Natural killer cell treated with Interleukin-12 subunit alpha and Interleukin-12 subunit beta and Interleukin-15 and Interleukin-18, amount 100 ng/mL, for 72 hours (primary cell): ENCODE results near the gene MMP7. TPM values are rescaled to one million over a fixed set of nuclear protein-coding genes. Genes with fewer than 3 reads are reported as not detected.

ENCODE experiments used
- ATAC-seq, 2 donors: fragments of 150-1000 bp; cut with Tn5 transposase in 1 of 2; sonication (Bioruptor Pico), chemical (Tn5 transposase) in 1 of 2; 2 replicates each; pipeline ENCODE4 v1.10.0; 2021
- DNase-seq: peaks from one replicate; pipeline ENCODE4 v3.0.0; 2022; ENCODE audit warnings: low spot score
- H3K27ac Mint-ChIP-seq, 2 donors: 1 replicate in 1 of 2; 2 replicates in 1 of 2; pipeline ENCODE4 v1.8.0; 2022; ENCODE audit warnings: mixed read lengths in 2 of 2, mild to moderate bottlenecking in 1 of 2, moderate library complexity in 1 of 2
- H3K27me3 Mint-ChIP-seq, 2 donors: 1 replicate in 1 of 2; 2 replicates in 1 of 2; pipeline ENCODE4 v1.8.0; 2022; ENCODE audit warnings: mixed read lengths in 2 of 2
- H3K36me3 Mint-ChIP-seq: one replicate; pipeline ENCODE4 v1.8.0; 2022; ENCODE audit warnings: mixed read lengths
- H3K4me1 Mint-ChIP-seq, 2 donors: 1 replicate in 1 of 2; 2 replicates in 1 of 2; pipeline ENCODE4 v1.8.0; 2022; ENCODE audit warnings: low read depth in 2 of 2, mixed read lengths in 2 of 2, mild to moderate bottlenecking in 1 of 2
- H3K4me3 Mint-ChIP-seq: one replicate; pipeline ENCODE4 v1.8.0; 2022; ENCODE audit warnings: mixed read lengths
- H3K9me3 Mint-ChIP-seq: 2 replicates; pipeline ENCODE4 v1.8.0; 2022; ENCODE audit warnings: mixed read lengths
- total RNA-seq, 2 donors: library from RNA; stranded (reverse); gene quantifications; one replicate each; pipeline ENCODE4 v1.2.3, GENCODE V29; 2022

Gene MMP7
- total RNA-seq, 2 donors from 2014 or later, result not detected

DNA sequence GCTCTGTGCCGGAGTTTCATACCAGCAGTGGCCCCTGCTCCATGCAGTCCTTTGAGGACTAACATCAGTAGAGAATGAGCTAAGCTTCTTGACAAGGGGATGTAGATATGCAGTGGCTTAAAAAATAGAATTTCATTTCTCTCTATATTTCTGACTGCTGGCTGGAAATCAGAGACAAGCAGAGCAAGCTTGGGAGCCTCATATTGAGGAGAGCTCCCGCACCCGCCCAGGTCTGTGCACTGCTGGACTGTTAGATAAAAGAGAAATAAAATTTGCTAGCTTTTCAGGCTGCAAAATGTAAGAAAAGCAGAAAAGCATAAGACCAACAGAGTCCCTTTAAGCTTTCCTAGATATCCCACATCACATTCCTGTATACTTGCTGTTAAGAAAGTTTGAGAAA lies 31.4 kb downstream of the MMP7 start:
- H3K9me3 Mint-ChIP-seq, result no peaks in the 10 kb centered on the region
- H3K36me3 Mint-ChIP-seq, result no peaks in the 10 kb centered on the region
- DNase-seq (no peak), ATAC-seq (no peak)
- no peak overlapping the region for H3K27ac Mint-ChIP-seq
- H3K4me1 Mint-ChIP-seq, result no peaks in the 10 kb centered on the region
- H3K27me3 Mint-ChIP-seq, result peaks cover 27 to 51% of the 10 kb centered on the region in 2 donors
- H3K4me3 Mint-ChIP-seq, result no peak overlapping the region

DNA sequence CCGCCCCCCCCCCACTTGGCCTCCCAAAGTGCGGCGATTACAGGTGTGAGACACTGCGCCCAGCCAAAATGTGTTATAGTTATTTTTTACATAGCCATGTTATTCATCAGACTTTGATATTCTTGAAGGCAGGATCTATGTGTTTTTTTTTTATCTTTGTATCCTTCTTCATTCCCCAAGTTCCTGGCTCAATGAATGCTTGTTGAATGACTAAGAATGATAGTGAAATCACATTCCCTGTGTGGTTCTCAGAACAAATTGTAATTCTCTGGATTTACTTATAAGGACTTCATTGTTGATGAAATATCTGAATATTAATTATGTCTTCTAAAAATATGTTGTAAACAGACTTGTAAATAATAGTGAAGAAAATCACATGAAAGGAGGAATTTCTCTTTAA lies 33.5 kb downstream of the MMP7 start:
- Mint-ChIP-seq H3K36me3 (no peaks in the 10 kb centered on the region), H3K27me3 (peaks cover 21 to 39% of the 10 kb centered on the region in 2 donors), H3K4me3 (no peak overlapping the region), H3K9me3 (no peaks in the 10 kb centered on the region), H3K4me1 (no peaks in the 10 kb centered on the region), H3K27ac (no peak overlapping the region)
- ATAC-seq (no peak), DNase-seq (no peak)

DNA sequence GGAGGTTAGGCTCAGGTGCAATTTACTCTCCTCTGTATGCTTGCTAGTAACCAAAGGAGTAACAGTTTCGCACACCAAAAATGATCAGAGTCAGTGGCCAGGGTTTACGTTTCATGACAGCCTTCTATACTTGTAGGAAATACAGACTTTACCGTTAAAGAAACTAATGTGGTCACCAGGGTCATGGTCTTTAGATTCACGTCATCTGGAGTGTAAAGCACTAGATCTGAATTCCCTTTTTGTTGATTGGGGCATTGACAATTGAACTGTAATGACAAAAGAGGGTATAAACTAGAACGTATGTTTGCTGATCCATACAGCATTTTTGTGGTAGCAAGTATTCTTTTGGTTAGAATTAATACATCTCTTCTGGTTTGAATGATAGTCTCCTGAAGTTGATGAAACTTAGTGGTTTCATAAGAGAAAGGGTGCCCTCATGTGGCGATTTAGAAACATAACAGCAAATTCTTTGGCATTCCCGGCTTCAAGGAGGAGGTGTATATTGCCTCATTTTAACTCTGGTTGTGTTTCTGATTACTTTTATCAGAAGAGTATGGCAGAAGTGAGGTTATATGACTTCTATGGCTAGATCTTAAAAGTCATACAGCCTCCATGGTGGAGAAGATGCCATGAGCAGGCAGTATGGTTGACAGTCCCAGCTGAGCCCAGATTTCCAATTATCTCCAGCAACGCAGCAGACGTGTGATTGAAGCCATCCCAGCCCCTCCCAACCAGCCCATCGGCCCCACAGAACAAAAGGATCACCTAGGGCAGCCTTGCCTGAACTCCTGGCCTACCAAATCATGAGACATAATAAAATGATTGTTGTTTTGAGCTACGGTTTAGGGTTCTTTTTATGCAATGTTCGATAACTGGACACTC lies 35.1 kb downstream of the MMP7 start:
- Mint-ChIP-seq H3K4me1 (no peaks in the 10 kb centered on the region), H3K27ac (peak overlapping the region in 1 of 2 donors; percentile 32), H3K36me3 (no peaks in the 10 kb centered on the region), H3K27me3 (peaks cover 14 to 29% of the 10 kb centered on the region in 2 donors), H3K9me3 (no peaks in the 10 kb centered on the region), H3K4me3 (no peak overlapping the region)
- peak; percentile 67 for DNase-seq
- peak; percentile 59 to 76 for ATAC-seq

DNA sequence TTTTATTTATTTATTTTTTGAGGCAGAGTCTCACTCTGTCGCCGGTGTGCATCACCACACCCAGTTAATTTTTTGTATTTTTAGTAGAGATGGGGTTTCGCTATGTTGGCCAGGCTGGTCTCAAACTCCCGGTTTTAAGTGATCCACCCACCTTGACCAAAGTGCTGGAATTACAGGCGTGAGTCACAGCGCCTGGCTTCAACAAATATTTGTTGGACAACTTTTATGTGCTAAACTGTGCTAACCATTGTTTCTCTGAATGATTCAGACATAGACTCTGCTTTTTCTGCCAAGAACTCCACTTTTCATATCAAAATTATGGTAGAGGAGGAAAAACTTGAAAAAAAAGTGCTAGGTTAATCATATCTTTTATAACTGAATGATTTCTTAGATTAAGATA lies 36.3 kb downstream of the MMP7 start:
- peaks cover 13 to 29% of the 10 kb centered on the region in 2 donors for H3K27me3 Mint-ChIP-seq
- H3K4me1 Mint-ChIP-seq, result no peaks in the 10 kb centered on the region
- no peaks in the 10 kb centered on the region for H3K9me3 Mint-ChIP-seq
- no peaks in the 10 kb centered on the region for H3K36me3 Mint-ChIP-seq
- no peak overlapping the region for H3K4me3 Mint-ChIP-seq
- ATAC-seq (no peak), DNase-seq (no peak)
- no peak overlapping the region for H3K27ac Mint-ChIP-seq

DNA sequence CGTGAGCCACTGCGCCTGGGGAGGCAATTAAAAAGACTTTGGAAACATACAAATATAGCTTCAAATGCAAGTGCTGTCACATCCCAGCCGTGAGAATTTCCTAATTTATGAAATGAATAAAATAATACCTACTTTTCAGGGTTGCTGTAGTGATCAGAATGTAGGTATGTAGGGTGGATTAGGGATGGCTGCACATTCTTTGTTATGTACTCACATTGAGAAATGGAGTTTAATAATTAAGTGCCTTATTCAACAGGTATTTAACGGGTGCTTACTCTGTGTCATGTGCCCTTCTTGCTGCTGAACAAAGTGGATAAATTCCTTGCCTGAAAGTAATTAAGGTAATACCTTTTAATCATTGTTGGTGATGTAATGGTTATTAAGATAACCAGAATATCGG lies 37.0 kb downstream of the MMP7 start:
- Mint-ChIP-seq H3K4me3 (no peak overlapping the region), H3K4me1 (no peaks in the 10 kb centered on the region), H3K27me3 (peaks cover 14 to 29% of the 10 kb centered on the region in 2 donors), H3K9me3 (no peaks in the 10 kb centered on the region), H3K27ac (no peak overlapping the region), H3K36me3 (no peaks in the 10 kb centered on the region)
- no peak for ATAC-seq
- no peak for DNase-seq

DNA sequence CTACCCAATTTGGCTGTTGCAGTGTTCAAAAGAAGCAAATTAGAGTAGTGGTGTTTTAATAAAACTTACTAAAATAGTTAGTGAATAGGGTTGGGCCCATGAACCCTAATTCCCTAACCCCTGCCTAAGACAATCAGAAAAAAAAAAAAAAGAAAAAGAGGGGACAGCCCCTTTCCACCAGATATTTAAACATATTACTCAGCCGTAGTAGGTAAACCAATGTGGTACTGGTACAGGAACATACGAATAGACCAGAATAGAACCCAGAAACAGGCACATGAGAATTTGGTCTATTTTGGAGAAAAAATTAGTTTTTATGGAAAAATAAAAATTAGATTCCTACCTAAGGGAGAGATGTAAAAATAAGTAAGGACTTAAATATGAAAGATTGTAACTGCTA lies 38.6 kb downstream of the MMP7 start:
- H3K27me3 Mint-ChIP-seq, result peaks cover 14 to 23% of the 10 kb centered on the region in 2 donors
- H3K36me3 Mint-ChIP-seq, result no peaks in the 10 kb centered on the region
- no peaks in the 10 kb centered on the region for H3K4me1 Mint-ChIP-seq
- H3K9me3 Mint-ChIP-seq, result no peaks in the 10 kb centered on the region
- DNase-seq (no peak), ATAC-seq (no peak)
- no peak overlapping the region for H3K27ac Mint-ChIP-seq
- no peak overlapping the region for H3K4me3 Mint-ChIP-seq

DNA sequence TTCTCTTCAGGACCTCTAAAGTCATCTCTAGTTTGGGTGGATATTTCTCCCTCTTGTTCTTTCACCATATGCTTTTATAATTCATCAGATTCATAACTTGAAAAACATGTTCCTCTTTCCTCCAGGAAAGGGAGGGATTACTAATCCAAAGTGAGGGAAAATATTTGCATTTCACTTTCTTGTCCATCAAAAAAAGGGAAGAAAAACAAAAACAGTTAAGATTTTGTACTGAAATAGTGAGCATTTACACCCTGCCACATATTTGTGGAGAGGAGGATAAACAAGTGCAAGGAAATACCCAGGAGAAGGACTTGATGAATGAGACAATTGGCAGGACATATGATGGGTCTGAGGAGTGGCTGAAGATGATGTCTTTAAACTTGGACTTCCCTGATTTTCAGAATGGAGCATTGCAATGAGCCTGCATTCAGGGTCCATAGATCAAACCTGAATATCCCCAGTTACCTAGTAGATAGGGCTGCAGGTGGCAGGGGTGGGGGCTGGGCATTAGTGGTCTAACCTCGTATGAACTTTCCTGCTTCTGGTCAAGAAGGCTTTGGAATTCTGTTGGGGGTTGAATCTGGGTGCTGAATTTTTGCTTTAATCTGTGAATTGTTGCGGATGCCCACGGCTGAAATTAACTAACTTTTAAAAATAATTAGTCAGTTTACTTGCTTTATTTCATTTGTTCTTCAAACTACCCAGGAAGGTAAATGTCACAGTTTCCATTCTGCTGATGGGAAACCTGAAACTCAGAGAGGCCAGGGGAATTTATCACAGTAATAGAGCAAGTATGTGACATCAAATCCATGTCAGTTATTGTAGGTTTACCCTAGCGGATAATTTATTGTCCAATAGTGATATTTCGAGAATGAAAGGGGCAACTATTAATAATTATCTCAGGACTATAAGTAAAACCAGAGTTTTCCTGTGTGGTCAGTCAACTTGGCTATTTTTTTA lies 41.1 kb downstream of the MMP7 start:
- Mint-ChIP-seq H3K27ac (no peak overlapping the region), H3K9me3 (no peaks in the 10 kb centered on the region), H3K4me3 (no peak overlapping the region), H3K27me3 (peaks cover 10 to 12% of the 10 kb centered on the region in 2 donors), H3K4me1 (no peaks in the 10 kb centered on the region), H3K36me3 (no peaks in the 10 kb centered on the region)
- no peak for ATAC-seq
- DNase-seq, result no peak

DNA sequence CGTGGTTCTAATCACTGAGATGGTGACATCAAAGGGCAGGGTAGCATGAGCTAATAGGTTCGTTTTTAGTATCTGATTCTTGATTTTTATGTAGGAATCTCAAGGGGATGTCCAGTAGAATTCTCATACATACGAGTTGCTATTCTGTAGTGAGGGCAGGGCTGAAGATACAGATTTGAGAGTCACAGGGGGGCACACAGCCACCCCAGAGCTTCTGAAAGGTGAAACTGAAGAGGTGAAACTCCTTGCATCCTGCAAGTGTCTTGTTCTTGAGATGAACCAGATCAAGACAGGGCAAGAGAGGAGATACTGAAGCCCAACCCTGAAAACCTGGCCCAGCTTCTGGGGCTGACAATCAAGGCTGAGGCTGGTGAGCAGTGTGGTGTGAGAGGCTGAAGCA lies 42.3 kb downstream of the MMP7 start:
- no peak overlapping the region for H3K4me3 Mint-ChIP-seq
- no peak overlapping the region for H3K27ac Mint-ChIP-seq
- peaks cover 10 to 20% of the 10 kb centered on the region in 2 donors for H3K27me3 Mint-ChIP-seq
- peak in 1 of 2 donors; percentile 36 for ATAC-seq
- no peaks in the 10 kb centered on the region for H3K9me3 Mint-ChIP-seq
- no peaks in the 10 kb centered on the region for H3K4me1 Mint-ChIP-seq
- DNase-seq, result no peak
- H3K36me3 Mint-ChIP-seq, result no peaks in the 10 kb centered on the region

DNA sequence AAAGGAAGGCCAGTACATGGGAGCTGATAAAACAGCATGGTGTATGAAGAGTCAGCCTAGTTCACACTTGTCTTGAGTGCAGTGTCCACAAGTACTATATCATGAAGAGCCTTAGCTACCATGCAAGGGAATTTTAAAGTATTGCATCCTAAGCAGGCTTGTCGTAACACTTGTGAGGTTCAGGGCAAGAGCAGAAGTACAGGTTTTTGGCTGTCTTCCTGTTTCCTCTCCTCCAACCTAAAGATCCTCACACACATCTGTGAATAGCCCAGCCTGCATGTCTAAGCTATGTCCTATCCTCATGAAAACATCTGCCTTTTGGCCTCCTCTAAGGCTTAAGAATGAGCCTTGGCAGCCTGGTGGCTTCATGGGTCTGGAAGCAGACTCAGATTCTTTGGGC lies 43.3 kb downstream of the MMP7 start:
- H3K27me3 Mint-ChIP-seq, result peaks cover 8 to 15% of the 10 kb centered on the region in 2 donors
- H3K36me3 Mint-ChIP-seq, result no peaks in the 10 kb centered on the region
- H3K9me3 Mint-ChIP-seq, result no peaks in the 10 kb centered on the region
- H3K4me3 Mint-ChIP-seq, result no peak overlapping the region
- no peak for ATAC-seq
- DNase-seq, result no peak
- H3K4me1 Mint-ChIP-seq, result no peaks in the 10 kb centered on the region
- H3K27ac Mint-ChIP-seq, result no peak overlapping the region

DNA sequence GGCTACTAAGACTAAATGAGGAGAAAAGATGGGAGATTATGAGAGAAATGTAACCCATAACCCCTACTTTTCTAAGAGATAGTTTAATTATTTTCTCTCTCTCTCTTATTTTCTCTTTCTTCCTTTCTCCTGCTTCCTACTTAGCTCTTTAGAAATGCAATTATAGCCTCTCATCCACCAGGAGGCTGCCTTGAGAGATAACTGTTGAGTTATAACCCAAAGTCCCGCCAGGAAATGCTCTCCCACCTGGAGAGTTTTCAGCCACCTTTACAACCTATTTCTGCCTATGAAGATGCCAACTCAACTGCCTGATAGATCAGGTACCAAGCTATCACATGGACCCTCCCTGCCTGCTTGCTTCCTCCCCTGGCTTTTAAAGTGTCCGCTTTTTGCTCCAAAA lies 44.0 kb downstream of the MMP7 start:
- DNase-seq, result no peak
- H3K27ac Mint-ChIP-seq, result no peak overlapping the region
- ATAC-seq, result no peak
- no peaks in the 10 kb centered on the region for H3K9me3 Mint-ChIP-seq
- no peaks in the 10 kb centered on the region for H3K4me1 Mint-ChIP-seq
- H3K27me3 Mint-ChIP-seq, result peaks cover 8 to 10% of the 10 kb centered on the region in 2 donors
- H3K4me3 Mint-ChIP-seq, result no peak overlapping the region
- no peaks in the 10 kb centered on the region for H3K36me3 Mint-ChIP-seq

DNA sequence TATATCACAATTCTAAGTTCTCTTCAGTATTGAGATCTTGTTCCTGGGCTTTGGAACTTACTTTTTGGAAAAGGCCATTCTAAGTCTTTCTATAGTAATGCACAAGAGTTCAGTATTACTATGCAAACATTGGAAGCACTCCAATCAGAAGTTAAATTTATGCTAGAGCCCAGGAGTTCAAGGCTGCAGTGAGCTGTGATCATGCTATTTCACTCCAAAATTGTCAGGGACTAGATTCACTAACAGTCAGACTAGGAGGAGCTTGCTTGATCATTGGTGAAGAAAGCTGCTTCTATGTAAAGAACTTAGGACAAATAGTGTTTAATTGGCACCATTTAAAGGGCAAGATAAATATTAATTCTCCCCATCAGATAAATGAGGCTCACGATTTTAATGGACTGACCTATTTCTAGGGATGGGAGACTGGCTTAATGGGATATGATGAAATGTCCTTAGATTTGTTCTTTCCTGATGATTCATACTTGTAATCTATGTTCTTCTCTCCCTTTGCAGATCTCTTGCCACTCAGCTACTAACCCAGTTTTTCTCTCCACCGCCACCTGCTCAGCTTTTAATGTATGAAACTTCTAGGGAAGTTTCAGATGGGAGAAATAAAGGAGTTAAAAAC lies 45.3 kb downstream of the MMP7 start:
- no peak overlapping the region for H3K27ac Mint-ChIP-seq
- ATAC-seq, result no peak
- peaks cover 6 to 10% of the 10 kb centered on the region in 2 donors for H3K27me3 Mint-ChIP-seq
- DNase-seq, result no peak
- H3K9me3 Mint-ChIP-seq, result no peaks in the 10 kb centered on the region
- H3K4me3 Mint-ChIP-seq, result no peak overlapping the region
- H3K4me1 Mint-ChIP-seq, result no peaks in the 10 kb centered on the region
- no peaks in the 10 kb centered on the region for H3K36me3 Mint-ChIP-seq

DNA sequence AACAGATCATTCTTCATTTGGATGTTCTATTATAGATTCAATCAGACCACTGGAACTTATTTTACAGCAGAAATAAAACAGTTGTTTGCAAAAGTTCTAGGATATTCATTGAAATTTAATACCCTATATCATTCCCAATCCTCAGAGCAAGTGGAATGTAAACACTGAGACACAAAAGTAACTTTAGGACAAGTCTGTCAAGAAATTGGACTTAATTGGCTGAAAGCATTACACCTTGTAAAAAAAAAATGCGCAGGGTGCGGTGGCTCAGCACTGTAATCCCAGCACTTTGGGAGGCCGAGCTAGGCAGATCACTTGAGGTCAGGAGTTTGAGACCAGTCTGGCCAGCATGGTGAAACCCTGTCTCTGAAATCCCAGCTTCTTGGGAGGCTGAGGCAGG lies 48.1 kb downstream of the MMP7 start:
- Mint-ChIP-seq H3K27ac (no peak overlapping the region), H3K27me3 (peaks cover 3 to 10% of the 10 kb centered on the region in 2 donors), H3K36me3 (no peaks in the 10 kb centered on the region), H3K9me3 (no peaks in the 10 kb centered on the region), H3K4me1 (peaks cover 0 to 3% of the 10 kb centered on the region in 2 donors), H3K4me3 (no peak overlapping the region)
- no peak for ATAC-seq
- DNase-seq, result no peak

DNA sequence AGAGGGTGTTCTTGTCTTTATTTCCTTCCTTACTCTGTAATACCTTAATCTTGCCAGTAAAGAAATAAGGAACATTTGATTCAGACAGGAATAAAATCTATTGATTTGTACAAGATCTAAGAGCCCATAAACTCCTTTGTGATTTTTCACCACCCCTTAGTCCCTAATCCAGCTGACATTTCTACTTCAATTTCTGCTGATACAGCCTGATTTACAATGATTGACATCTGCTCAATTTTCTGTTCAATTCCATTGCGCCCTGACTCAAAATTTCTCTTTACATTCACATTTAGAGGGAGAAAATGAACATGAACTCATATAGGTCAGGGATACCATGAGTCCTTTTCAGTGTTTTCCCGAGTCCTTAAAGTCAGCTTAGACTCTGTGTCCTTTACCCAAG lies 50.8 kb downstream of the MMP7 start:
- Mint-ChIP-seq H3K9me3 (no peaks in the 10 kb centered on the region), H3K4me3 (no peak overlapping the region), H3K27me3 (peaks cover 0 to 10% of the 10 kb centered on the region in 2 donors), H3K4me1 (peaks cover 12 to 14% of the 10 kb centered on the region in 2 donors), H3K27ac (no peak overlapping the region), H3K36me3 (no peaks in the 10 kb centered on the region)
- no peak for ATAC-seq
- no peak for DNase-seq
